Measurements from ENCODE around the gene PRPH. TPM values are rescaled to one million over a fixed set of nuclear protein-coding genes. Genes with fewer than 3 reads are reported as not detected.

The PRPH gene
- total and polyA plus RNA-seq, 10 of the 15 experiments (the other 5 are each of a cell fraction or from before 2014, with no cell fraction given) = 0.09 to 0.45 (median 0.19) TPM; not detected in 3

GRCh38 chr12:49323524-49324097 is 28.7 kb downstream of the PRPH start (continued):
- no peak for TF ChIP-seq MEF2A (IDR thresholded peaks at IDR 0.05; ENCODE audit: insufficient read depth, low read depth, low read length)
- no peak for TF ChIP-seq HCFC1 (IDR thresholded peaks at IDR 0.05; ENCODE audit: low read length)
- TF ChIP-seq BACH1 (IDR thresholded peaks at IDR 0.05; ENCODE audit: borderline replicate concordance) = no peak

- Histone ChIP-seq H3K36me3 (ENCODE audit: control insufficient read depth in 2 of 2, insufficient read depth in 2 of 2, low read length in 1 of 2) (peaks cover 5 to 16% of the 10 kb centered on the region in 2 experiments; a peak in 3 of 4 replicates), H3K27ac (ENCODE audit: control insufficient read depth, insufficient read depth) (no peak overlapping the region), H2AFZ (ENCODE audit: control insufficient read depth, low read depth, low read length) (no peak overlapping the region), H3K9me3 (replicated peaks; ENCODE audit: control insufficient read depth, insufficient read depth, low read length) (no peaks in the 10 kb centered on the region), H3K9ac (ENCODE audit: control insufficient read depth, insufficient read depth, low read length) (no peak overlapping the region), H3K4me3 (no peak overlapping the region), H3K4me2 (ENCODE audit: control insufficient read depth, insufficient read depth) (no peak overlapping the region), H3K27me3 (replicated peaks in 1 of 2; ENCODE audit: control insufficient read depth in 2 of 2, insufficient read depth in 2 of 2, low read length in 1 of 2) (no peaks in the 10 kb centered on the region), H4K20me1 (ENCODE audit: control insufficient read depth, insufficient read depth) (no peaks in the 10 kb centered on the region), H3K79me2 (ENCODE audit: control insufficient read depth, insufficient read depth, low read length) (peaks cover 10% of the 10 kb centered on the region), H3K4me1 (ENCODE audit: control insufficient read depth, insufficient read depth, low read length) (peaks cover 9% of the 10 kb centered on the region)
- DNase-seq (ENCODE audit: low read depth, low spot score) = no peak
- TF ChIP-seq PML (IDR thresholded peaks at IDR 0.05; ENCODE audit: low read length) = no peak
- TF ChIP-seq ETV6 (conservative IDR thresholded peaks at IDR 0.05 in 1 of 2, IDR thresholded peaks at IDR 0.05 in 1 of 2; ENCODE audit: borderline replicate concordance in 1 of 2, low read depth in 1 of 2) = no peak
- no peak for TF ChIP-seq SREBF2 (IDR thresholded peaks at IDR 0.05; ENCODE audit: low read length)
- no peak for TF ChIP-seq E2F4 (IDR thresholded peaks at IDR 0.05; ENCODE audit: low read depth, low read length)
- TF ChIP-seq BCL11A (IDR thresholded peaks at IDR 0.05; ENCODE audit: low read depth, low read length) = no peak
- no peak for TF ChIP-seq PBX3 (IDR thresholded peaks at IDR 0.05; ENCODE audit: insufficient replicate concordance, low read depth, low read length)
- TF ChIP-seq IRF5 (IDR thresholded peaks at IDR 0.05; ENCODE audit: borderline replicate concordance) = no peak
- TF ChIP-seq MEF2A (IDR thresholded peaks at IDR 0.05; ENCODE audit: insufficient read depth, low read depth, low read length) = no peak
- SMC1A ChIA-PET (ENCODE audit: uncharacterized antibody, unreplicated experiment) = interaction anchor here (0.6 to 1.0 kb wide), 2 partner anchors 28 to 40 kb away, joined by 3 read pairs; no protein-coding TSS in a partner anchor
- POLR2A ChIA-PET = interaction anchor here (0.6 kb wide), 1 partner anchor 184 kb away, joined by 5 read pairs; no protein-coding TSS in a partner anchor
- WGBS (ENCODE audit: insufficient coverage, insufficient replicate concordance, low lambda C conversion rate, missing lambda C conversion rate) = 88% methylated on average over 6 of the region's 6 CpGs
- no peak for FAIRE-seq
- no peak for ATAC-seq
- CTCF ChIA-PET = interaction anchor here (0.5 to 5.5 kb wide), 5 partner anchors 17 to 90 kb away, joined by 4 to 37 read pairs (median 16); partner anchors contain the start of gene DNAJC22
- intact Hi-C loops (cut with micrococcal nuclease; ENCODE audit: unreplicated experiment) = no loop called here
- RAD21 ChIA-PET (ENCODE audit: unreplicated experiment) = no interaction called here
- BruUV-seq (replicated peaks) = no TSS peak
- in situ Hi-C loops (cut with MboI) = no loop called here
Measured at GRCh38 chr12:49325606-49326005, 30.7 kb downstream of the PRPH start.
